GM21737 (cell line): ENCODE measurements around the gene BCL11B.

Experiments
- ATAC-seq: cut with Tn5 transposase; IDR thresholded peaks from one replicate; pipeline ENCODE4 v1.9.1; 2021; ENCODE audit warnings: mild to moderate bottlenecking, moderate library complexity; ENCODE audit not compliant: unreplicated experiment

The BCL11B gene

DNA sequence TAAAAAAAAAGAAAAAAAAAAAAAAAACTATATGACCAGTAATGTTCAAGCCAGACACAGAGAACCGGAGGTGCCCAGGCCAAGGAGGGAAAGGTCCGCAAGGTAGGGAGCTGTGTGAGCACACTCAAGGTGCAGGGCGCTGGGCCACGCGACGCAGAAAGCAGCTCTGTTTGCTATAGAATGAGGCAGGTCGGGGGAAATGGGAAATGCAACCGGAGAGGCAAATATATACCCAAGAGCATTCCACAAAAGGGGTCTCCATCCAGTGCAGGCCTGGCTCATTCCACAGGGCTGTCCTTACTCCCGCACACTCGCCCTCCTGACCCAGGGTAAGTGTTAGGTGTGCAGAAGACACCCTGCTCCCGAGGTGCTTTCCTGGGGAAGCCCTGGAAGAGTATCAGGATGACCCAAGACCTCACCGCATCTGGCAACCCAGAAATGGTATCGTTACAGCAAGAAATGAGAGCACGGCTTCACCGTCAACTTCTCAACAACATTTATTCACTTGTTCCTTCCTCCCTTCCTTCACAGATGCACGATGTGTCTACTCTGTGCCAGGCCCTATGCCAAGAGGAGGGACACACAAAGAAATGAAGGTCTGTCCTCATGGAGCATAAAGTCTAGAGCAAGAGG is 86.4 kb downstream of the BCL11B start:
- no peak for ATAC-seq

DNA sequence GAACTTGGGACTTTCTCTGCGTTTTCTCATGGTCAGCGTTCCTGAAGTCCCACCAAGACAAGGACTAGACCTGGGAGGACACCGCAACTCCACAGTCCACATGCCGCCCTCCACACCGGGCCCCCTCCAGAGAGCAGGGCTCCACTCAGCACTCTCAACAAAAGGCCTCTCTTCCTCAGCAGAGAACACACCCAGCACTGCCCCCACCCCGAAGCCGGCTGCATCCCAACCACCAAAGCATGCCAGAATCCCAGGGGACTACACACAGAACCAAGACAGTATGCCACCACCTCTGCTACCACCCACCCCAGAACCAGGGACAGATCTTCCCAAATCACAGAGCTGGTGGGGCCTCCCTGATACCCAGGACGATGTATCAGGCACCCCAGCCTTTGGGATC is 88.3 kb downstream of the BCL11B start:
- ATAC-seq = no peak

DNA sequence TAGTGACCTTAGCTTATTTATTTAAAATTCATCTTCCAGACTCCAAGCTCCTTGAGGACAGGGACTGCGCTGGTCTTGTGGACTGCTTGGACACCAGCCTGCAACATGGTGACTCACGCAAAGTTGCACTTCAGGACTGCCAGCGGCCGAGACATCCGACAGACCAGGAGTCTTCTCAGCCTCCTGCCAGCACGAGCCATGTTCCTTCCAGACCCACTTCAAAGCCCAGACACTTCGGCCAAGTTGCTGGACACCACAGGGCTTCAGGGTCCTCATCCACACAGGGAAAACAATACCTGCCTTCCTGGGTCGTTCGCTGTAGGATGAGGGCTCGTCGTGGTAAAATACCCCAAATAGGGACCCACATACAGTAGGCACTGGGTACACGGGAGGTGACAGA is 88.7 kb downstream of the BCL11B start:
- ATAC-seq = no peak

DNA sequence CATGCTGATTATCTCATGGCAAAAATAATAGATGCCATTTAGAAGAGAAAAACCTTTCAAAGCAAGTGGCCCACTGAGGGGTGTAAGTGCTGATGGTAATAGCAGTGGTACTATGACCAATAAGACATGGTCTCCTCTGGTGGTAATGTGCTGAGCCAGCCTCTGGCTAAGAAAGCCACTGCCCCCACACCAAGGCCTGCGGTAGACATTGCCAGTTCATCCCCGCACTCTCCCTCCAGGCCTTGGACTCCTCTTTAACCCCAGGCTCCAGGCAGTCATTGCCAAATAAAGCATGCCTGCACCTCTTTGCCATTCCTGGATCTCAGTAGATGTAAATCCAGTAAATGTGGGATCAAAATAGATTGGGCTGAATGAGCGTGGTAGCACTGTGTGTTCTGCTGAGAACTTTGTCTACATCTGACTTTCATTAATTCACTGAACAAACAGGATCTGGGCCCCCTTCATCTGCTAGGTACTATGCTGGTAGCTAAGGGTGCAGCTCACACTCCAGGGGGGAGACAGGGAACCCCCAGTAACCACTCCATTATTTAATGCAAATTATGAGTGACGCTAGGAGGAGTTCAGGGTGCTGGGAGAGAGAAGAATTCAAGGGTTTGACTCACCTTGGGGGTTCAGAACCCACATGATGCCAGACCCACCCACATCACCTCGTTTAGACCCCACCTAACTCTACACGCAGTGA is 89.3 kb downstream of the BCL11B start:
- ATAC-seq = no peak

DNA sequence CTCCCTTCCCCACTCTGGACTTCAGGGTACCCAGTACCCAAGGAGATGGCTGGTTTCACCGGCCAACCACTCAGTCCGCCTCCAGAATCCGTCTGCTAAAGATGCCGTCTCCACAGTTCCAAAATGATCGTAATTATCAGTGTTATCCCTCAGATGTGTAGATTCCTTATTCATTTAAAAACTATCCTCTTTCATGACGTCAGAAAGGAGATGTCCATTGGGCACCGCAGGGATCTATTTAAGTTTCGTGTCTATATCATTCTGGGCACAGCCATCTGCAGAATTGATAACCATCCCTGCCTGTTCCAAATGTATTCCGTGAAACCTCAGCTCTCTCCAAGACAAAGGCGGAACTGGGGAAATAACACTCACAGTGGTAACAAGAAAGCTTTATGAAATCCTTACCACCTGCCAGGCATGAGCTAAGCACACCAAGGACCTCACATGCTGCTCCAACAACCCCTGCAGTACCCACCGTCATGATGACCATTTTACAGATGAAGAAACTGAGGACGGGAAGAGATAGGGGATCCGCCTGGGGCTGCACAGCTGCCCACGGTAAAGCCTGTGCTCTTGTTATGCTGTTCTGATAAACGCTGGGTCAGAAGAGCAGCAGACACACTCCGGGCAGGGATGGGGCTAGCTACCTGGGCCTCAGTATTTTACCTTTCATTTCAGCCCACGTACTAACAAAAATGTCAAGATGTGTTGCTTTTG is 90.0 kb downstream of the BCL11B start:
- ATAC-seq = no peak

DNA sequence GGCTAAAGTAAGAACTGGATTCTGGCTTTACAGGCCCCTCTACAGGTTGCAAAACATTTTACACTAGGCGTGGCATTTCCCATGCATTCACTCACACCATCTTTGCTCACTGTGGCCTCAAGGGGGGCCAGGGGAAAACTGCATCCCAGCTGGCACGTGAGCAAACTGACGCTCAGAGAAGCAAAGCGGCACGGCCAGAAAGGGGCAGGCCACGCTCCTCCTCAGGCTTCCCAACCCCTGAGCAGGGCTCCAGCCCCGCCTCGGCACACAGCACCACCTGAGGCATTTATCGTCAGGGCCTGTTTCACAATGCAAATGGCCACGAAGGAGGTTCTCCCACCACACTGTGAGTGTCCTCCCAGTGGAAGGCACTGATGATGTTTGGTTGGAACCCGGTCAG is 90.8 kb downstream of the BCL11B start:
- no peak for ATAC-seq

DNA sequence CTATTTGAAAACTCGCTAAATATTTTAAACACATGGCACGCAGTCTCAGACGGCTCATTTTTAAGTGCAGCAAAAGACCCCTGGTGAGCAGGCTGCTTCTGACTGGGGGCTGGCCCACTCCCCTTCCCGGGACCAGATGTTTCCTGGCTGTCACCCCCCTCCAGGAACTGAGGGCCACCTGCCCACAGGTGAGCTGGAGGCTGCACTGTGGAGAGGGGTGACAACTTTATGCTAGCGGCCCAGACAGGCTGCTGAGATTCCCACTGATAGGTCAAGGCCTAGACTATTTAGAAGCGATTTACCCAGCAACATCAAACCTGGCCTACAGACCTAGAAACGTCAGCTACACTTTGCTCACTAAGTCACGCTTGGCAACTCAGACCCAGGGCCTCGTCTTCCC is 92.1 kb downstream of the BCL11B start:
- ATAC-seq = no peak

DNA sequence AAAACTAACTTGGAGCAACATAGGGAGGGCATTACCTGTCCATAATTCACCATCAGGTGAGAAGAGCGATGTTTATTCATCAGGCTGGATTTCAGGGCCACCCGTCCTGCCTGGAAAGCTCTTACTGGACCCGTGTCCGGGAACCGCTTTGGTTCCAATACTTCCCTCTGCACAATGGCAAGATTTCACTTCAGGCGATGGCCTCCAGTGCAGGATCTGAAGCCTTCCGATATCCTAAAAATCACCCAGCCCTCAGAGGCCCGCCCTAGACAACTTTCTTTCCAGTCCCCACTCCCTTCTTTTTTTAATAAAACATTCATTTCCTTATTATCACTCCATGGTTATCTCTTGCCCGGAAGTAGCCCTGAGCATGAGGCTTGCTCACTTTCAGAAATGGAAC is 92.5 kb downstream of the BCL11B start:
- ATAC-seq = no peak

DNA sequence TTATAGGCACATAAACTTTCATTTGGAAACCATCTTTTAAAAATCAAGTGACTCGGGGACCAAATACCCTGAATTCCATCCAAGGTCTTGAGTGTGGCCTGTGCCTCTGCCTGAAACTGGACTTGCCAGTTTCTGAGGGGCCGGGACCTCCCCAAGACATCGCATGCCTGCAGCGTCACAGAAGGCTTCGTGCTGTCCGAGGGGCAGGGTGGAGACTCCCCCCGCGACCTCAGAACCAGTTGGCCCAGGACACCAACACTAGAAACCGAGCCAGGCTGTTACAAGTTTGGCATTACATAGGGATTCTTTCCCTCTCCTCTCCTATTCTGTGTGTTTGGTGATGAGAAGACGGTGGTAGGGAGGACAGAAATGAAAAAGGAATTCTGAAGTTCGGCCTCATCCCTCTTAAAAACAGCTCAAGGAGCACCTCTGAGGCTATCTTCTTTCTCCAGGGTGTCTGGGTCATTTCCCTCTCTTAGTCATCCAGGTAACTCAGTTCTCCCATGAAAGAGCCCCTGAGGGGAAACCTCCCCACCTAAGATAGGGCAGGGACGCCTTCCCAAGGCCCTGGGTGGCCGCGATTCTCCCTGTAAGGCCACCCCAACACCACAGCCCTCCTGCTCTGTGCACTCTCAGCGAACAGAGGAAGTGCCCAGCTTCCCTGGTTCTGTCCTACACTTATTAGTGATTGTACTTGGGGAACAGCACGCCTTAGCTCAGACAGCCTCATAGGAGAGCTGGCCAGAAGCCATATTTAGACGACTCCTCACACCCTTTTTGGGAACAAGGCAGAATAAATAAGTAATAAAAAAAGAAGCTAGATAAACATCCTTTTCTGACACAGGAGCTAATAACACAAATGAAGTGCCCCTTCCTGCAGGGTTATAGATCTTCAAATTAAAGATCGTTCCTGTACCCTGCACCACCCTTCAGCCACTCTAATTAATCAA is 93.8 kb downstream of the BCL11B start:
- ATAC-seq = no peak

DNA sequence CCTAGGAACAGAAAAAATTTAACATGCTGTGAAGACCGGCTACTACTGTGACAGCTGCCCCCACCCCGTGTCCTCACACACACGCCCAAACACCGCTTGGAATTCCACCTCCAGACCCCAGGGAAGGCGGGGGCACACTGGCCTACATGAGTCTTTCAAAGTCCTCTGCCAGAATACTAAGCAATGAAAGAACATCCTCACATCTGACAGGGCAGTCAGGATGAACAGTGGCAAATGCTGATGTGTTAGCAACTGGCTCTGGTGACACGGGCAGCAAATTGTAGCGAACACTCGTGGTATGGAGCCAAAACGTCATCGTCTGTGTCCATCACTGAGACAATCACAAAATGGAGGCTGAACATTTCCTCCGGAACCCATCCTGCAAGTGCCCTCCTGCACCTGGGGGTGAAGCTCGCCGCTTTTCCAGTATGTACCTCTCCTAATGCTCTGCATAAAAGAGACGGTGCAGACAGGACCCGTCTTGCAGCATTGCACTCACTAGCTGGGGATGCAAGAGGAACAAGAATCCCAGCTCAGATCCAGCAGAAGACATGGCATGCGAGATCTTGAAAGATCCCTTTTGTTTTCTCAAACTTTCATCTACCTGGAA is 94.8 kb downstream of the BCL11B start:
- ATAC-seq = no peak

DNA sequence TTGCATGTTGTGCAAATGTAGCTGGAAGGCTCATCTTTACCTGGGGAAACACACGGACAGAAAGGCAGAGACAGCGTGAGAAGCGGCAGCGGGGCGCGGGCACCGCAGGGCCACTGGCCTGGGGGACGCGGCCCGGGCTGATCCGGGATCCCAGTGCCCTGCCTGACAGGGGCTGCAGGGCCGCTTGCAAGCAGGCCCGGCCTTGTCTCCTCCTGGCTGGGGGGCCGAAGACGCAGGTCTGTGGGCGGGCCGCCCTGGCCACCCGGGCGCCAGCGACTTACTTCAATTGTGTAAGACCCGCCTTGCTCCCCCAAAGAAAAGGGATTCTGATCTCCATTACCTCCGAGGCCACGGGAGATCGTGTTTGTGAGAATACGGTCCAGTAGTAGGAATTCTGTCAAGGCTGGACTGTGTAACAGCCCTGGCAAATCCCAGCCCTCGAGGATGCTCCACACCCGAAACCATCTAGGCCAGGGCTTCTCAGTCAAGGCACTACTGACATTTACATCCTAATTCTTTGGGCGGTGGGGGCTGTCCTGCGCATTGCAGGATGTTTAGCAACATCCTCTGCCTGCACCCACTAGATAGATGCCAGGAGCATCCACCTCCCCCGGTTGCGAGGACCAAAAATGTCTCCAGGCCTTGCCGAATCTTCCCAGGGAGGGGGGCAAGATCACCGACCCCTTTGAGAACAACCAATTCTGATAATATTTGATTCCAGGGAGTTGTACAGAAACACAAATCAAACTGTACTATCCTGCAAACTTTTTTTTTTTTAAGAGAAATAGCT is 95.6 kb downstream of the BCL11B start:
- no peak for ATAC-seq

DNA sequence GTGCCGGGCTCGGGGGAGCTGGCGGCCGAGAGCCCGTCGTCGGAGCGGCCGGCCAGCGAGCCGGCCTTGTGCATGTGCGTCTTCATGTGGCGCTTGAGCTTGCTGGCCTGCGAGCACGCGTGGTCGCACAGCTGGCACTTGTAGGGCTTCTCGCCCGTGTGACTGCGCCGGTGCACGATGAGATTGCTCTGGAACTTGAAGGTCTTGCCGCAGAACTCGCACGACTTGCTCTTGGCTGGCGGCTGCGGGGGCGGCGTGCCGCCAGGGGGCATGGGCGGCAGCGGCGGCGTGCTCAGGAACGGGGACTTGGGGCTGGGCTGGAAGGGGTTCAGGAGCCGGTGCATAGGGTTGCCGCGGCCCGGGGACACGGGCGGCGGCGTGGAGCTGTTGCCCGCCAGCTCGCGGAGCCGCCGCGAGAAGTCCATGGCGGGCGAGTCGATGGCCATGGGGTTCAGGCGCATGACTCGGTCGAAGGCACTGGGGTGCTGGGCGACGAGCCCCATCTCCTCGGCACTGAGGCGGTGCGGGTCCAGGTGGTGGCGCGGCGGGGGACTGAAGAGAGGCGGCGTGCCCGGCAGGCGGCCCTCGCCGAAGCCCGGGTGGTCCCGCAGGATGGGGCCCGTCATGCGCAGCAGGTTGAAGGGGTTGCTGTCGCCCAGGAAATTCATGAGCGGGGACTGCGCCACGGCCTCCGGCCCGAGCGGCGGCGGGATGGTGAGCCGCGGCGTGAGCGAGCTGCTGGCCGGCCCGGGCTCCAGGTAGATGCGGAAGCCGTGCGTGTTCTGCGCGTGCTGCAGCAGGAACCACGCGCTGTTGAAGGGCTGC is 96.5 kb downstream of the BCL11B start:
- ATAC-seq = no peak

DNA sequence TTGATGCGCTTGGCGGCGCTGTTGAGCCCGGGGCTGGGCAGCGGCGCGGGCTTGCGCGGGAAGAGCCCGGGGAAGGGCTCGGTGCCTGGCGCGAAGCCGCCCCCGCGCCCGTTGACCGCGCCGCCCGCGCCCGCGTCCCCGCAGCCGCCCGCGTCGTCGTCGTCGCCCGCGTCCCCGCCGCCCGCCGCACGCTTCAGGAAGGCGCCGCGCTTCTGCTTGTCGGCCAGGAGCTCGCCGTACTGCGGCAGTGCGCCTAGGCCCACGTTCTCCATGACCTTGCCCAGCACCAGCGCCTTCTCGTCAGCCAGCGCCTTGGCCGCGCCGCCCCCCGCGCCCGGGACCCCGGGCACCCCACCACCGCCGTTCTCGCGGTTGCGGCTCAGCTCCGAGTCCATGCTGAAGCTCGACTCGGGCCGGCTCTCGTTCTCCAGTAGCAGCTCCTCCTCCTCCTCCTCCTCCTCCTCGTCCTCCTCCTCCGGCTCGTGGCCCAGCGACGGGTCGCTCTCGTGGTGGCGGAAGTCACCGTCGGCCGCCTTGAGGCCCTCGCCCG is 97.2 kb downstream of the BCL11B start:
- ATAC-seq = no peak

DNA sequence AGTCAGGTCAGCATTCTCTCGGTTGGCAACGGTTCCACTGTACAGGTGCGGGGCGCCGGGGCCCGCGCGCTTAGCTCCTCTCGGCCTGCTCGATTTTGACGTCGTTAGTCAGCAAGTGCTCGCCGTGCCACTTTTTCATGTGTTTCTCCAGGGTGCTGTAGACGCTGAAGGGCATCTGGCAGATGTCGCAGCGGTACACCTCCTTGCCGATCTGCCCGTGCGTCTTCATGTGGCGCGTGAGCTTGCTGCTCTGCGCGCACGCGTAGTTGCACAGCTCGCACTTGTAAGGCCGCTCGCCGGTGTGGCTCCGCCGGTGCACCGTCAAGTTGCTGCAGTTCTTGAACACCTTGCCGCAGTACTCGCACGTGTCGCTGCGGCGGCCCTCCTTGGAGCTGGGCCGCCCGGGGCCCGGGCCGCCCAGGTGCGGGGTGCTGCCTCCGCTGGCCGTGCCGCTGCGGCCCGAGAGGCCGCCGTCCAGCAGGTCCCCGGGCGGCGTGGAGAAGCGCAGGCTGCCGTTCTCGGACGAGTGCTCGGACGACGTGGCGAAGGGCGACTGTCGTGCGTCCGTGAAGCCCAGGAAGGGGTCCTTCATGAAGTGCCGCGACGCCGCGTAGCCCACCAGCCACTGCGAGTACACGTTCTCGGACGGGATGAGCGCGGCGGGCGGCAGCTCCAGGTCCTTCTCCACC is 97.8 kb downstream of the BCL11B start:
- no peak for ATAC-seq

DNA sequence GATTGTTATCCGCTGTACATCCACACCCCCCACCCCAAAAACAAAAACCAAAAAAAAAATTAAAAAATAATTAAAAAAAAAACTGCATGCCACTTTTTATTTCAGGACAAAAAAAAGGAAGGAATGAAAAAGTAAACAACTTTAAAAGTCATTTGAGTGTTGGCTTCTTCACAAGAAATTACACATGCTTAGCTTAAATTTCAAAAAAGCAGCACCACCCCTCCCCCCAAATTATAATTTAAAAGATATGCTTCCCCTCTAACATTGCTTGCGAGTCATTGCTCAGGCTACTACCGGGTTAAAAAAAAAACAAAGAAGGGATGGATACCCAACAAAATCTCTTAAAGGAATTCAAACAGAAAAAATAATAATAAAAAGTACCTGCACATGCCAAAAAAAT is 98.5 kb downstream of the BCL11B start:
- ATAC-seq = no peak

DNA sequence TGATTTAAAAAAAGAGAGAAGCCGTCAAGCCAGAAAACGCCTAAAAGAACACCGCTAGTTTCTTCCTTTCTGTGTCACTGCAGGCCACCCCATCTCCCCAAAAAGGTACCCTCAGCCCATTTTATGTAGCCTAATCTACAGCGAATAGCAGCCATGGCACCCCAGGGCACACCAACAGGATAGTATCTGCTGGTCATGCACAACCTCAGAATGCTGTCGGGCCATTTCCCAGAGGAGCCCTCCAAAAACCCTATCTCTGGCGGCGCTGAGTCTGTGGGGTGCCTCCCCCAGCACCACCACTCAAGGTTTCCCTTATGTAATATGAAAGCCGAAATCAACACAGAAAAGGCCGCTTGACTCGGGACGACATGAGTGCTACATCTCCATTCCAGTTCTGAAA is 98.9 kb downstream of the BCL11B start:
- ATAC-seq = no peak

DNA sequence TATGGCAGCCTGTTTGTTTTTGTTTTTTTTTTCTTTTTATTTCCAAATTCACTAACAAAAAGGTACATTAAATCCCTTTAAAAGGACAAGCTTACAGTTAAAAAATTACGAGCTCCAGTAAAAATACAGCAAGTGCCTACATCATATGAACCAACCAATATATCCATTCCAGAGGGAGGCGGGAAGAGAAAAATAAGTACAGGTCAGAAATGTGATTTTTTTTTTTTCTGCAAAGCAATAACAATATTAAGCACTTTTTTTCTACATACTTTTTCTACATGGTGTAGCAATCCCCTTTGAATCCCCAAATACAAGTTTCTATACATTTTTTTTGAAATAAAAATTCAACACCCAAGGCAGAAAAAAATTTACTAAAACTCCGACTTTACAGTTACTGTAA is 100.6 kb downstream of the BCL11B start:
- no peak for ATAC-seq

DNA sequence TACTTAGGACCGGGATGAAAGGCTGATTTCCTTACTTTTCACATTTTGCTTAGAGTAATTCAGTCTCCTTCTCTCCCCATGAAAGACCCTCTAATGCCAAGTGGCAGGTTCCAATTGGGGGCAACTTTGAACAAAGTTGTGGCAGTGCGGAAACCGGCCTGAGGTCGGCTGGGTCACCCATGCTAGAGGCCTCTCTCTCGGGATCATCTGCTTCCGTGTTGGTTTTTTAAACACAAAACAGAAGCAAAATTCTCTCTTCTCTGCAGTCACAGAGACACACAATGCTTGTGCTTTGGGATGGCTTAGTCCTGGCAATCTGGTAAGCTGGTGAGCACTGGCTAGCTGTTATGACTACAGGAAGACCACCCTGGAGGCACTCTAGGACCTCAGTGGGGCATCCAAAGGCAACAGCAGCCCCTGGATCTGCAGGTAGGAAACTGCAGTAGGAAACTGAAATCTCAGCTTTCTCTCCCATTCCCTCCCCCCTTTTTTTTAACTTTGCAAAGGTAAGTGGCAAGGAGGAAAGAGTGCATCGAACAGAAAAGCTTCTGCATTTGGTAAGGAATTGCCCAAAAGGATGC is 102.1 kb downstream of the BCL11B start:
- no peak for ATAC-seq
